HepG2 (cell line): Measurements from ENCODE around the gene HCRT. TPM values are rescaled to one million over a fixed set of nuclear protein-coding genes. Genes with fewer than 3 reads are reported as not detected.

Source experiments
- ARHGAP35 ChIP-seq: sonication (generic); formaldehyde crosslinking; IDR thresholded peaks from 2 replicates; pipeline ENCODE4 v1.9.0; 2022; ENCODE audit warnings: mild to moderate bottlenecking, inconsistent platforms, moderate library complexity, missing genetic modification reagents, borderline replicate concordance
- CBX2 ChIP-seq, 2 experiments: fragments of 200-600 bp in 1 of 2; sonication (generic); formaldehyde crosslinking in 1 of 2; IDR thresholded peaks; 2 replicates each; pipeline versions ENCODE4 v1.7.0 to v1.8.1; 2018 to 2022; ENCODE audit warnings: low read depth in 2 of 2, low read length in 1 of 2, mild to moderate bottlenecking in 1 of 2, missing genetic modification reagents in 1 of 2
- CCAR2 ChIP-seq: fragments of 200-400 bp; formaldehyde crosslinking; optimal IDR thresholded peaks from 2 replicates; pipeline ENCODE3; 2018; ENCODE audit warnings: low read depth, mild to moderate bottlenecking, low read length, moderate library complexity
- FLYWCH1 ChIP-seq: sonication (generic); formaldehyde crosslinking; IDR thresholded peaks from 2 replicates; pipeline ENCODE4 v1.8.1; 2023; ENCODE audit warnings: mild to moderate bottlenecking, missing genetic modification reagents
- FOXA3 ChIP-seq: IDR thresholded peaks from 2 replicates; pipeline ENCODE4 v1.6.1; 2016; ENCODE audit warnings: missing genetic modification reagents, missing compliant biosample characterization
- HDAC2 ChIP-seq: sonication (generic); formaldehyde crosslinking; IDR thresholded peaks from 2 replicates; pipeline ENCODE4 v1.4.0; 2020; ENCODE audit warnings: missing genetic modification reagents
- HNRNPLL ChIP-seq: fragments of 200-400 bp; formaldehyde crosslinking; IDR thresholded peaks from 2 replicates; pipeline ENCODE4 v1.6.1; 2017; ENCODE audit warnings: mild to moderate bottlenecking, low read depth, low read length; ENCODE audit not compliant: poor library complexity, severe bottlenecking
- KDM5A ChIP-seq: fragments of 200-600 bp; sonication (generic); IDR thresholded peaks from 2 replicates; pipeline ENCODE4 v1.7.0; 2018; ENCODE audit warnings: antibody characterized with exemption, mild to moderate bottlenecking, low read length, borderline replicate concordance
- KLF6 ChIP-seq: IDR thresholded peaks from 2 replicates; pipeline ENCODE4 v1.8.0; 2016; ENCODE audit warnings: missing biosample characterization, missing genetic modification reagents
- KMT2A ChIP-seq: sonication (generic); formaldehyde crosslinking; IDR thresholded peaks from 2 replicates; pipeline ENCODE4 v1.4.0; 2020; ENCODE audit warnings: missing genetic modification reagents
- MBNL3 ChIP-seq: fragments of 250-450 bp; sonication (Bioruptor Pico); conservative IDR thresholded peaks from 2 replicates; pipeline ENCODE4 v1.8.0; 2022; ENCODE audit warnings: mild to moderate bottlenecking, inconsistent platforms
- NFKBIZ ChIP-seq: IDR thresholded peaks from 2 replicates; pipeline ENCODE4 v1.6.1; 2018; ENCODE audit warnings: missing genetic modification reagents, missing compliant biosample characterization
- NR2F6 ChIP-seq, 2 experiments: IDR thresholded peaks; 2 replicates each; pipeline ENCODE4 v1.6.1; 2016; ENCODE audit warnings: antibody characterized with exemption in 1 of 2, mild to moderate bottlenecking in 1 of 2
- POGZ ChIP-seq: sonication (generic); formaldehyde crosslinking; IDR thresholded peaks from 2 replicates; pipeline ENCODE4 v1.4.0; 2020; ENCODE audit warnings: mild to moderate bottlenecking, missing genetic modification reagents
- PTBP1 ChIP-seq: fragments of 200-400 bp; formaldehyde crosslinking; IDR thresholded peaks from 2 replicates; pipeline ENCODE4 v1.6.1; 2018; ENCODE audit warnings: low read length, low read depth; ENCODE audit not compliant: poor library complexity, severe bottlenecking
- REL ChIP-seq: sonication (generic); formaldehyde crosslinking; conservative IDR thresholded peaks from 2 replicates; pipeline ENCODE4 v1.8.0; 2022; ENCODE audit warnings: mild to moderate bottlenecking, missing genetic modification reagents, moderate library complexity
- RELA ChIP-seq: sonication (generic); formaldehyde crosslinking; IDR thresholded peaks from 2 replicates; pipeline ENCODE4 v1.4.0; 2020; ENCODE audit warnings: missing genetic modification reagents
- RFXAP ChIP-seq: sonication (generic); formaldehyde crosslinking; IDR thresholded peaks from 2 replicates; pipeline ENCODE4 v1.4.0; 2020; ENCODE audit warnings: missing genetic modification reagents, borderline replicate concordance
- SMYD3 ChIP-seq: sonication (generic); formaldehyde crosslinking; IDR thresholded peaks from 2 replicates; pipeline ENCODE4 v1.8.1; 2023; ENCODE audit warnings: mild to moderate bottlenecking, missing genetic modification reagents
- SP140L ChIP-seq: sonication (generic); formaldehyde crosslinking; IDR thresholded peaks from 2 replicates; pipeline ENCODE4 v1.4.0; 2020; ENCODE audit warnings: missing genetic modification reagents, borderline replicate concordance
- SP2 ChIP-seq: sonication (generic); formaldehyde crosslinking; IDR thresholded peaks from 2 replicates; pipeline ENCODE4 v1.5.1; 2020; ENCODE audit warnings: mild to moderate bottlenecking, missing genetic modification reagents
- TCF12 ChIP-seq, 2 experiments: fragments of 450-650 bp in 1 of 2; sonication (generic) in 1 of 2; formaldehyde crosslinking in 1 of 2; IDR thresholded peaks; 2 replicates each; pipeline versions ENCODE4 v1.6.1 to v1.8.0; 2017 to 2022; ENCODE audit warnings: antibody characterized with exemption in 1 of 2, mild to moderate bottlenecking in 1 of 2, missing genetic modification reagents in 1 of 2, moderate library complexity in 1 of 2
- YEATS2 ChIP-seq: sonication (generic); formaldehyde crosslinking; IDR thresholded peaks from 2 replicates; pipeline ENCODE4 v1.4.0; 2020; ENCODE audit warnings: missing genetic modification reagents, borderline replicate concordance
- ZFY ChIP-seq: sonication (generic); formaldehyde crosslinking; IDR thresholded peaks from 2 replicates; pipeline ENCODE4 v1.4.0; 2020; ENCODE audit warnings: missing genetic modification reagents
- ZMYM3 ChIP-seq: sonication (generic); formaldehyde crosslinking; IDR thresholded peaks from 2 replicates; pipeline ENCODE4 v1.5.1; 2020; ENCODE audit warnings: mild to moderate bottlenecking, missing genetic modification reagents
- ZNF234 ChIP-seq: sonication (generic); formaldehyde crosslinking; conservative IDR thresholded peaks from 2 replicates; pipeline ENCODE4 v1.5.1; 2020; ENCODE audit warnings: mild to moderate bottlenecking, missing genetic modification reagents
- ZNF274 ChIP-seq: sonication (generic); formaldehyde crosslinking; IDR thresholded peaks from 2 replicates; pipeline ENCODE4 v1.5.1; 2020; ENCODE audit warnings: mild to moderate bottlenecking, missing genetic modification reagents
- ZNF30 ChIP-seq: sonication (generic); formaldehyde crosslinking; IDR thresholded peaks from 2 replicates; pipeline ENCODE4 v1.5.0; 2020; ENCODE audit warnings: mild to moderate bottlenecking, missing genetic modification reagents
- ZNF451 ChIP-seq: sonication (generic); formaldehyde crosslinking; IDR thresholded peaks from 2 replicates; pipeline ENCODE4 v1.5.0; 2020; ENCODE audit warnings: mild to moderate bottlenecking, missing genetic modification reagents
- ZNF83 ChIP-seq: sonication (generic); formaldehyde crosslinking; IDR thresholded peaks from 2 replicates; pipeline ENCODE4 v1.4.0; 2020; ENCODE audit warnings: missing genetic modification reagents, mild to moderate bottlenecking, borderline replicate concordance
- polyA plus RNA-seq, 8 experiments: library from polyadenylated mRNA; depleted of rRNA in 3 of 8; stranded (reverse) in 7 of 8; unstranded in 1 of 8; fragments of >200 nt; fragmentation: Illumina TruSeq in 4 of 8; extraction: Trizol in 4 of 8; gene quantifications; 2 replicates each; pipeline versions ENCODE4 v1.2.1 to v1.2.3, GENCODE V29; 2011 to 2016; ENCODE audit warnings: low read depth in 4 of 8, missing spikeins in 1 of 8, mixed read lengths in 1 of 8; ENCODE audit not compliant: insufficient read depth in 1 of 8
- total RNA-seq, 5 experiments: library from RNA; depleted of rRNA; stranded (reverse); fragments of >200 nt; fragmentation: Illumina TruSeq; extraction: Trizol; gene quantifications; 2 replicates each; pipeline ENCODE4 v1.2.3, GENCODE V29; 2016; ENCODE audit warnings: low read depth in 1 of 5
- TF ChIP-seq, protein P1 (sequence below): IDR thresholded peaks from 2 replicates; pipeline ENCODE4 v1.6.1; 2012; ENCODE audit warnings: inconsistent platforms
- TF ChIP-seq, protein P2 (sequence below): sonication (generic); formaldehyde crosslinking; IDR thresholded peaks from 2 replicates; pipeline ENCODE4 v1.5.1; 2020; ENCODE audit warnings: missing genetic modification reagents, mild to moderate bottlenecking, borderline replicate concordance

HCRT gene
- total and polyA plus RNA-seq, 2 of the 13 experiments (the other 11 are each of a cell fraction or from before 2014, with no cell fraction given), result not detected

DNA sequence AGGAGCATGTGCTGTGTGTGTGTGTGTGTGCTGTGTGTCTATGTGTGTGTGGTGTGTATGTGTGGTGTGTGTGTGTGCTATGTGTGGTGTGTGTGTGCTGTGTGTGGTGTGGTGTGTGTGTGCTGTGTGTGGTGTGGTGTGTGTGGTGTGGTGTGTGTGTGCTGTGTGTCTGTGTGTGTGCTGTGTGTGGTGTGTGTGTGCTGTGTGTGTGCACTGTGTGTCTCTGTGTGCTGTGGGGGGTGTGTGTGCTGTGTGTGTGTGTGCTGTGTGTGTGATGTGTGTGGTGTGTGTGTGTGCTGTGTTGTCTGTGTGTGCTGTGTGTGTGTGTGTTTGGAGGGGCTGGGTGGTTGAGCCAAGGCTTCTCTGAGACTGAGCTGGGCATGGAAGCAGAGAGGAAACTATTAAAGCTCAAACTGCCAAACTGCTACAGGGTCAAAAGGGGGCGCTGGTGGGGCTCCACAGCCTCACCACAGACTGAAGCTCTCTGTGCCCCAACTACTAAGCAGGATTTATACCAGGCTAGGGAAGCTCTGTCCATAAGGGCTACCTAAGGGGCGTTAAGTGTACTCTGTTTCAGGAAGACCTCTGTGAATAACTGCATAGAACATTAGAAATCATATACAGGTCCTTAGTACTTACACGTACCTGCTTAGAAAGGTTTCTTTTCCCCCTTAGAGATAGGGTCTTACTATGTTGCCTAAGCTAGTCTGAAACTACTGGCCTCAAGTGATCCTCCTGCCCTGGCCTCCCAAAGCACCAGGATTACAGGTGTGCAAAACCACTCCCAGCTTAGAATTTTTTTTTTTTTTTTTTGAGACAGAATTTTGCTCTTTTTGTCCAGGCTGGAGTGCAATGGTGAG lies 36.9 kb upstream of the HCRT start (continued):
- TF ChIP-seq CBX2 (IDR thresholded peaks at IDR 0.05; ENCODE audit: low read depth, low read length) (no peak), CBX2 (CRISPR knock-in tag; IDR thresholded peaks at IDR 0.05; ENCODE audit: low read depth) (no peak), ZNF234 (CRISPR knock-in tag) (no peak), PTBP1 (no peak), ARHGAP35 (no peak), NFKBIZ (CRISPR knock-in tag) (no peak), HNRNPLL (peak; percentile 21), RFXAP (CRISPR knock-in tag) (no peak), NR2F6 (IDR thresholded peaks at IDR 0.05) (no peak), NR2F6 (CRISPR knock-in tag; IDR thresholded peaks at IDR 0.05) (0 out of 2 replicates have a peak, but pooled peaks have one; percentile 20), KLF6 (CRISPR knock-in tag) (no peak), REL (CRISPR knock-in tag) (no peak), TCF12 (IDR thresholded peaks at IDR 0.05) (no peak), TCF12 (CRISPR knock-in tag; IDR thresholded peaks at IDR 0.05) (no peak), POGZ (CRISPR knock-in tag) (no peak), SP2 (no peak), SMYD3 (CRISPR knock-in tag) (no peak), HDAC2 (CRISPR knock-in tag) (no peak), ZMYM3 (0 out of 2 replicates have a peak, but pooled peaks have one; percentile 9), RELA (CRISPR knock-in tag) (no peak), FOXA3 (CRISPR knock-in tag) (no peak), ZNF83 (no peak), KMT2A (CRISPR knock-in tag) (no peak), ZFY (CRISPR knock-in tag) (no peak), ZNF274 (CRISPR knock-in tag) (peak; percentile 43; the same call in 1 of the 2 replicates), KDM5A (no peak), SP140L (CRISPR knock-in tag) (no peak), ZNF451 (0 out of 2 replicates have a peak, but pooled peaks have one; percentile 29), ZNF30 (CRISPR knock-in tag) (no peak), YEATS2 (no peak), CCAR2 (no peak), MBNL3 (CRISPR knock-in tag) (no peak), FLYWCH1 (no peak)
- TF ChIP-seq, protein P1, sequence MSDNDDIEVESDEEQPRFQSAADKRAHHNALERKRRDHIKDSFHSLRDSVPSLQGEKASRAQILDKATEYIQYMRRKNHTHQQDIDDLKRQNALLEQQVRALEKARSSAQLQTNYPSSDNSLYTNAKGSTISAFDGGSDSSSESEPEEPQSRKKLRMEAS, result no peak
- TF ChIP-seq, protein P2, sequence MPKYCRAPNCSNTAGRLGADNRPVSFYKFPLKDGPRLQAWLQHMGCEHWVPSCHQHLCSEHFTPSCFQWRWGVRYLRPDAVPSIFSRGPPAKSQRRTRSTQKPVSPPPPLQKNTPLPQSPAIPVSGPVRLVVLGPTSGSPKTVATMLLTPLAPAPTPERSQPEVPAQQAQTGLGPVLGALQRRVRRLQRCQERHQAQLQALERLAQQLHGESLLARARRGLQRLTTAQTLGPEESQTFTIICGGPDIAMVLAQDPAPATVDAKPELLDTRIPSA, result no peak
